Hematopoietic multipotent progenitor cell treated with erythropoietin and hydrocortisone succinate and interleukin-3 and kit ligand, for 4 days (in vitro differentiated cells): ENCODE results near the gene TUBB3.
"Not testable (repeated sequence)": the region's sequence is repeated elsewhere in the genome, so short reads cannot be mapped to it uniquely, and the experiment has no call there.

Experiments used
- DNase-seq: peaks from one replicate; pipeline ENCODE4 v3.0.0-alpha.2; 2015

TUBB3 gene

GRCh38 chr16:89944773-89945172, 21.6 kb downstream of the TUBB3 start:
- DNase-seq: no peak

- no peak for DNase-seq
Measured at GRCh38 chr16:89945654-89946053, 22.5 kb downstream of the TUBB3 start.

GRCh38 chr16:89946515-89946914, 23.4 kb downstream of the TUBB3 start:
- DNase-seq: no peak

- no peak for DNase-seq
Measured at GRCh38 chr16:89949121-89949742, 26.1 kb downstream of the TUBB3 start.

DNA sequence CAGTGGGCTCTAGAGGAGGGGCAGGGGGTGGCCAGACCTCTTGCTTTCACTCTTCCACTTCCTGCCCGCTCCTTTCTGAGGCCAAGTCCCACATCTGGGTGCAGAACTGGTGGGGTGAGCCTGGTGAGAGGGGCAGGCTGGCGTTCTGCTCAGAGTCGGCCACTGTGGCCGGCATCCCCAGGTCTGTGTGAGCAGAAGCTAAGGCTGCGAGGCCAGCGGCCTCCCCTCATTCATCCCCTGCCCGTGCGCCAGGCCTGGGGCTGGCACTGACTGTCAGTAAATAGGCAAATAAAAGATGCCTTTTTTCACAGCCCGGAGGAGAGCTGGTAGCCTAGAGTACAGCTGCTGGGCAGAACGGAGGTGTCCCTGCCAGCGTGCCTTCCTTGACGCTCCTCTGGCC, 26.6 kb downstream of the TUBB3 start:
- no peak for DNase-seq

DNA sequence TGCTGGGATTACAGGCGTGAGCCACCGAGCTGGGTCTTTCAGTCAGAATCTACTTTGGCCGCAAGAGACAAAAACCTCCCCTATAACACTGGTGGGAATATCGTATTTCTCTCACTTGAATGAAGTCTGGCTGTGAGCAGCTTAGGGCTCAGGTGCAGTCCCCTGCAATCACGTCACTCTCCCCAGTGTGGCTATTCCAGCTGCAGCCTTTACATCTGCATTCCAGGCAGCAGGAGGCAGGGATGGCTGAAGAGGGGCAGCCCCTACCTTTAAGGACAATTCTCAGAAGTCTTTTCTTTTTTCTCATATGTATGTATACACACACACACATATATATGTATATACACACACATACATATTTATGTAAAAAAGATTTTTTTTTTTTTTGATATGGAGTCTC, 28.4 kb downstream of the TUBB3 start:
- DNase-seq: no peak

GRCh38 chr16:89952049-89952448, 28.9 kb downstream of the TUBB3 start:
- DNase-seq: no peak

GRCh38 chr16:89952551-89952950, 29.4 kb downstream of the TUBB3 start:
- no peak for DNase-seq

DNA sequence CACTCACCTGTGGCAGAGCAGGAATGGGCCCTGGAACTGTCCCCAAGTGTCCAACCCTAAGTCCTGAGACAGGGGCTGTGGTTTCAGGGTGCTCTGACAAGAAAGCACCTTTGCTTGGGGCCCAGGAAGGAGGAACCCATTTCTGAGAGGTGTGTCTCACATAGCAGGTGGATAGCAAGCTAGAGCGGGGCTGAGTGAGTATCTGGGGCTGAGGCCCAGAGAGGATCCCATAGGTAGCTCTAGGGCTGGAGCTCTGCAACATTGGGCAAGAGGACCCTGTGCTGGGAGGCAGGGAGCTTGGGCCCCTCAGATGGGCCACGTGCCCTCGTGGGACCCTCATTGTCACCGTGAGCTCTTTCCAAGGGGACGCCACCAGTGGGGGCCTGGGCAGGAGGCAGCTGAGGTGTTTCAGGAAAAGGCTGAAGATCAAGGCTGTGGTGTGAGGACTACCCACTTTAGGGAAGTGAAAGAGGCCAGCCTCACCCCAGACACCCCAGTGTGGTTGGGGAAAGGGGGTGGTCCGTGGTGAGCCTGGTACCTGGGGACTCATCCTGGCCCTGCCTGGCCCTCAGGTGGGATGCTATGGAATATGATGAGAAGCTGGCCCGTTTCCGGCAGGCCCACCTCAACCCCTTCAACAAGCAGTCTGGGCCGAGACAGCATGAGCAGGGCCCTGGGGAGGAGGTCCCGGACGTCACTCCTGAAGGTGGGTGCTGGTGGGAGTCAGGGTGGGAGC, 30.7 kb downstream of the TUBB3 start:
- no peak for DNase-seq

DNA sequence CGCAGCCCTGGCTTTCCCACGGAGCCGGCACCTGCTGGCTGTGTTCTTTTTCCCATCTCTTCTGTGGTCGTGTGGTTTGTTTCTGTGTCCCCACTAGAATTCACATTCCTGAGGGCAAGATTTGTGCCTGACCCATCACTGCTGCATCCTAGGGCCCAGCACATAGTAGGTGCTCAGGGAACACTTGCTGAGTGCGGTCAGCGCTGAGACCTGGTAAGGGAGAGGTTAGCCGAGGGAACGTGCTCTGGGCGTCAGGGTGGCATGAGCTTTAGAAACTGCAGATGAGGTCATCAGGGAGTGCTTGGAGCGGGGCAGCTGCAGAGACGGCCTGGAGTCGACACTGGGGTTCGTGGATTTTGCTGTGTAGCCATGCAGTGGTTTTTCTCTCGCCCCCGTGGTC, 31.3 kb downstream of the TUBB3 start:
- DNase-seq: no peak

DNA sequence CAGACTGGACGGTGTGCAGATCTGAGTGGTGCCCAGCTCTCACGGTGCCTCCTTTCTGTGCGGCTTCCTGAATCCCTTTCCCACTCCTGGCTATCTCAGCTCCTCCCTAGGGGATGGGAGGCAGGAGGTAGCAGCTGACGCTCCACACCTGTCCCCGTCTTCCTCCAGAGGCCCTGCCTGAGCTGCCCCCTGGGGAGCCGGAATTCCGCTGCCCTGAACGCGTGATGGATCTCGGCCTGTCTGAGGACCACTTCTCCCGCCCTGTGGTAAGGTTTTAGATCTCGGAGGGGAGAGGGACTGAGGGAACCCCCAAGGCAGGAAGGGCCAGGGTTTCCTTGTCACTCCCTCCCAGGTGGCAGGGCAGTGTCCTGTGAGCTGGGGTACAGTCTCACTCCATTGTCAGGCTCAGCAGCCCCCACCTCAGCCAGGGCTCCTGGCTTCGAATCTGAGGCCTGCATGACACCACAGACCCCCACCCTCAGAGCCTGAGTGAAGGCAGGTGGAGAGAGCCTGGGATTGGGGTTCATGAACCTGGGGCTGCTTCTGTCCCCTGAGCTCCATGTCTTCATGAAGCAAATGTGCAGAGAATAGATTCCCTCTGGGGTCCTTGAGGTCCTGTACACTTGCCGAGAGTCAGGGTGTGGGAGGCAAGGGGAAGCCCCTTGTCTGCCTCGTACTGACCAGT, 32.0 kb downstream of the TUBB3 start:
- DNase-seq: no peak

- DNase-seq: no peak
Measured at GRCh38 chr16:89956505-89957215, 33.5 kb downstream of the TUBB3 start.

DNA sequence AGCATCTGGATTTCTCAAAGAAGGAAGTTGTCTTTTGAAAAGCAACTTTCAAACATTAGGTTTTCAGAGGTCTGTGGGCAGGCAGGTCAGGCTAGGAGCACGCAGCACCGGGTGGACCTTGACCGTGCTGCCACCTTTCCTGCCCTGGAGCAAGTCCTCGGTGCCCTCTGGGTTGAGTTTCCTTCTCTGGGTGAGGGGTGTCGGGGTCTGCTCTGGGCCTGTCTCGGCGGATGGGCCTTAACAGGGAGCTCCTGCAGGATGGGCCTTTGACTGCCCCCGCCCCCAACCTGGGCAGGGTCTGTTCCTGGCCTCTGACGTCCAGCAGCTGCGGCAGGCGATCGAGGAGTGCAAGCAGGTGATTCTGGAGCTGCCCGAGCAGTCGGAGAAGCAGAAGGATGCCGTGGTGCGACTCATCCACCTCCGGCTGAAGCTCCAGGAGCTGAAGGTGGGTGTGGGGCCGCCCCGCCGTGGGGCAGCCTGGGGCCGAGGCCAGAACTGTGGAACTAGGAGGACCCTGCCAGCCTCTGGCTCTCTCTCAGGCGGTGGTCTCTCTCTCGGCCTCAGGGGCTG, 34.2 kb downstream of the TUBB3 start:
- DNase-seq: no peak

- peak; percentile 67 for DNase-seq
Measured at GRCh38 chr16:89958068-89958467, 34.9 kb downstream of the TUBB3 start.

- no peak for DNase-seq
Measured at GRCh38 chr16:89958596-89958995, 35.5 kb downstream of the TUBB3 start.

DNA sequence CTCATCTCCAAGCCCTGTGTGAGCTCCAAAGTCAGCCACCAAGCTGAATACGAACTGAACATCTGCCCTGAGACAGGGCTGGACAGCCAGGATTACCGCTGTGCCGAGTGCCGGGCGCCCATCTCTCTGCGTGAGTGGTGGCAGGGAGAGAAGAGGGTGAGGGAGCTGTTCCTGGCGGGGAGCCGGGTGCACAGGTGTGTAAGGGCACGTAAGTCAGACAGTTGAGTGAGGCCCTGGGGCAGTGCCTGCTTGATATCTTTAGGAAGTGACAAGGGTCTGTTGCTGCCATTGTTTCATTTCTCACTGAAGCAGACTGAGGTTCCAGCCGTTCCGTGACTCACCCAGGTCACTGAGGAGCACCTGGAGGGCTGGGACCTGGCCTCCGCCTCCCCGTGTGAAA, 37.8 kb downstream of the TUBB3 start:
- no peak for DNase-seq

DNA sequence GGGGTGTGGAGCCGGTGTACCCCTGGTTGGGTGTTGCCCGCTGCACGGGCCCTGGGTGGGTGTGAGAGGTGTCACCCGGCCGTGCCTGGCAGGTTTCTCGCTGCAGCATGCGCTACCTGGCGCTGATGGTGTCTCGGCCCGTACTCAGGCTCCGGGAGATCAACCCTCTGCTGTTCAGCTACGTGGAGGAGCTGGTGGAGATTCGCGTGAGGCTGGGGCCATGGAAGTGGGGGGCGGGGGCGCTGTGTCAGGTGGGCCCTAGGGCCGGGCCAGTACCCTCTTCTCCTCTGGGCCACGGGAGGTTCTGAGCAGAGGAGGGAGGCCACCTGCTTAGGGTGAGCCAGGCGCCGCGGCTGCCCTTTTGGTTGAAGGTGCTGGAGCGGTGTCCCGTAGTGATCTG, 38.8 kb downstream of the TUBB3 start:
- no peak for DNase-seq

DNA sequence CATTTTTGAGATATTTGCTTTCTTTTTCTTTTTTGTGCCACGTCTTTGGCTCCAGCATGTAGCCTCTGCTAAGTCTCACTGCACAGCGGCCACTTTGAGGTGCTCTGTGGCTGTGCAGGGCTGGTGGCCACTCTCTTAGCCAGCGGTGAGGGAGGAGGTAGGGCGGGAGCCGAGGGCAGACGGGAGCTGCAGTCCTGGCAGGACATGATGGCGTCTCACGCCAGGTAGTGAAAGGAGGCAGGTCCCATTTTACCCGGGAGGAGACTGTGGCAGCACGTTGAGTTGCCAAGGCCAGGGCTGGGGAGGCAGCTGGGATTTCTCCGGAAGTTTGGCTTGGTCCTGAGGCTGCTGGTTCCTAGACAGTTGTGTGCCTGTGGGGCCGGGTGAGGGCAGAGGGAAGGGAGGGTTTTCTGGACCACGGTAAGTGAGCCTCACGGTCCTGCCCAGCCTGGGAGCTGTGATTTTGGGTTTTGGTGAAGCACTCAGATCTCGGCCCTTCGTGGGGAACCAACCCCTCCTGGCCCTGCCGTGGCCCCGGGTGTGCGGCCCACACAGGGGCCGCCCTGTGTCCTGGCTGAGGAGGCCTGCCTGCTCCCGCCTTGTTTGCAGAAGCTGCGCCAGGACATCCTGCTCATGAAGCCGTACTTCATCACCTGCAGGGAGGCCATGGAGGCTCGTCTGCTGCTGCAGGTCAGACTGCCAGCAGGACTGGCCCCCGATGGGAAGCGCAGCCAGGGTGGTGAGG, 39.8 kb downstream of the TUBB3 start:
- DNase-seq: no peak

GRCh38 chr16:89964201-89964600, 41.1 kb downstream of the TUBB3 start:
- no peak for DNase-seq

GRCh38 chr16:89965447-89966225, 42.5 kb downstream of the TUBB3 start:
- DNase-seq: no peak

DNA sequence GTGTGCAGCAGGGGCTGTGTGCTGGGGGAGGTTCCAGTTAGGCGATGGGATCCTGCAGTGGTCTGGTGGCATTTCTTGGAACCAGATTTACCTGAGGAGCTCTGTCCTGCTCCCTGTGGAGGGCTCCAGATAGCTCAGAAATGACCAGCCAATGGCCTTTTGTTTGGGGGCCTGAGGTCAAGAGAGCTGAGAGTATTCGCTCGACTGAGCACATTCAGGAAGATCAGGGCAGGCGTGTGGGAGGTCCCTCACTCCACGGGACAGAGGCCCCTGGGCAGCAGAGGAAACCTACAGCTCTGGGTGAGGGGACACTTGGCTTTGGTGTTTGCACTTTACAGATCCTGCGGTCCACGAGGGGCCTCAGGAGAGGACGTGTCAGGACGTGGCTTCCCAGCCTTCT, 43.6 kb downstream of the TUBB3 start:
- no peak for DNase-seq

DNA sequence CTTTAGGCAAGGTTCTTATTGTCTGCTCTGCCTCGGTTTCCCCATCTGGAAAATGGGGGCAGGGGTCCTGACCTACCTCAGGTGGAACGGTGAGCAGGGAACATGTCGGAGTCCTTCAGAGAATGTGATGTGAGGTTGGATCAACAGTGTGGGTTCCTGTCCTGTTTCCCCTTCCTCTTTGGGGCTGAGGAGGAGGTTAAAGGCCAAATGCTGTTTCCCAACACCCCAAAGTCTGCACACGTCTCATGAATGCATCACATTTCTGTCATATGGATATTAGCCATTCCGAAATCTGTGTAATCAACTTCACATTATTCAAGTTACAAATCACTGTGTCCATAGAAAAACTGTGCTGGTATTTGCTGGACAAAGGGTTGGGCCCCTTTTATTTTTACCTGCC, 44.3 kb downstream of the TUBB3 start:
- DNase-seq: not testable (repeated sequence)
